IPS-20b (cell line): ENCODE results near the gene AKT1S1.

Experiments
- H3K27ac ChIP-seq: one replicate; pipeline ENCODE4 v1.5.1; 2013; ENCODE audit warnings: low read length
- H3K27me3 ChIP-seq: 2 replicates; pipeline ENCODE4 v1.6.1; 2013; ENCODE audit warnings: mild to moderate bottlenecking, low read length, inconsistent platforms; ENCODE audit not compliant: insufficient read depth
- H3K36me3 ChIP-seq: 2 replicates; pipeline ENCODE4 v1.6.1; 2013; ENCODE audit warnings: low read depth, mild to moderate bottlenecking, inconsistent platforms, low read length, moderate library complexity; ENCODE audit not compliant: insufficient read depth
- H3K4me1 ChIP-seq: 2 replicates; pipeline ENCODE4 v1.6.1; 2013; ENCODE audit warnings: mild to moderate bottlenecking, control low read depth, inconsistent platforms, low read length, moderate library complexity; ENCODE audit not compliant: insufficient read depth
- H3K4me3 ChIP-seq: 2 replicates; pipeline ENCODE4 v1.5.1; 2013; ENCODE audit warnings: mild to moderate bottlenecking, low read length, inconsistent platforms
- H3K9ac ChIP-seq: 2 replicates; pipeline ENCODE4 v1.6.1; 2013; ENCODE audit warnings: low read depth, mild to moderate bottlenecking, inconsistent platforms, low read length, moderate library complexity
- H3K9me3 ChIP-seq: 2 replicates; pipeline ENCODE4 v1.6.1; 2013; ENCODE audit warnings: mild to moderate bottlenecking, low read depth, low read length, inconsistent platforms; ENCODE audit not compliant: insufficient read depth

Gene AKT1S1

GRCh38 chr19:49887665-49888509 is 10.7 kb upstream of the AKT1S1 start:
- H3K9ac ChIP-seq, result no peak overlapping the region

GRCh38 chr19:49887037-49887664 is 10.0 kb upstream of the AKT1S1 start:
- H3K4me3 ChIP-seq, result no peak overlapping the region
- H3K9ac ChIP-seq, result no peak overlapping the region
- H3K4me1 ChIP-seq, result no peaks in the 10 kb centered on the region
- peaks cover 39% of the 10 kb centered on the region for H3K36me3 ChIP-seq
- no peak overlapping the region for H3K27ac ChIP-seq
- peaks cover 23% of the 10 kb centered on the region for H3K27me3 ChIP-seq
- H3K9me3 ChIP-seq, result no peaks in the 10 kb centered on the region; the same call in 1 of the 2 replicates

More at GRCh38 chr19:49887665-49888509, 10.7 kb upstream of the AKT1S1 start:
- Histone ChIP-seq H3K27ac (no peak overlapping the region), H3K27me3 (peaks cover 28% of the 10 kb centered on the region), H3K36me3 (peaks cover 32% of the 10 kb centered on the region), H3K9me3 (no peaks in the 10 kb centered on the region; the same call in 1 of the 2 replicates), H3K4me3 (no peak overlapping the region), H3K4me1 (no peaks in the 10 kb centered on the region)

- Histone ChIP-seq H3K4me1 (no peaks in the 10 kb centered on the region), H3K9me3 (no peaks in the 10 kb centered on the region; the same call in 1 of the 2 replicates), H3K27ac (no peak overlapping the region), H3K27me3 (peaks cover 12% of the 10 kb centered on the region), H3K4me3 (no peak overlapping the region), H3K9ac (no peak overlapping the region), H3K36me3 (peaks cover 62% of the 10 kb centered on the region)
Observed at GRCh38 chr19:49884760-49885159, 7.6 kb upstream of the AKT1S1 start.

DNA sequence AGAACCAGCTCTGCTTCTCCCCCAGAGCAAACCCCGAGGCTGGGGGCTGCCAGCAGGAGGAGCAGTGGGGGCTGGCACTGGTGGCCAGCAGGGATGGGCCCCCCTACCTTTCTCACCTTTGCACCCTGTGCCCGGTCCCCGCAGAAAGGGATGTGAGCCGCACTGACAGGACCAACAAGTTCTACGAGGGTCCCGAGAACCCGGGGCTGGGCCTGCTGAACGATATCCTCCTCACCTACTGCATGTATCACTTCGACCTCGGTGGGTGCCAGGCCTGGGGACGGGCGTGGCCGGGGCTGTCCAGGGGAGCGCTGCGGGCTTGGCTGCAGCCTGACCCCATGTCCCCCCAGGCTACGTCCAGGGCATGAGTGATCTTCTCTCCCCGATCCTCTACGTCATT is 7.0 kb upstream of the AKT1S1 start:
- H3K27ac ChIP-seq, result no peak overlapping the region
- H3K9me3 ChIP-seq, result no peaks in the 10 kb centered on the region
- no peaks in the 10 kb centered on the region for H3K4me1 ChIP-seq
- H3K36me3 ChIP-seq, result peaks cover 67% of the 10 kb centered on the region
- H3K9ac ChIP-seq, result no peak overlapping the region
- H3K27me3 ChIP-seq, result peaks cover 5% of the 10 kb centered on the region
- no peak overlapping the region for H3K4me3 ChIP-seq

- Histone ChIP-seq H3K9ac (no peak overlapping the region), H3K27ac (no peak overlapping the region), H3K9me3 (no peaks in the 10 kb centered on the region), H3K36me3 (peaks cover 74% of the 10 kb centered on the region), H3K4me3 (no peak overlapping the region), H3K4me1 (peaks cover 6% of the 10 kb centered on the region; the same call in 1 of the 2 replicates), H3K27me3 (no peaks in the 10 kb centered on the region)
Observed at GRCh38 chr19:49883094-49883493, 5.9 kb upstream of the AKT1S1 start.

DNA sequence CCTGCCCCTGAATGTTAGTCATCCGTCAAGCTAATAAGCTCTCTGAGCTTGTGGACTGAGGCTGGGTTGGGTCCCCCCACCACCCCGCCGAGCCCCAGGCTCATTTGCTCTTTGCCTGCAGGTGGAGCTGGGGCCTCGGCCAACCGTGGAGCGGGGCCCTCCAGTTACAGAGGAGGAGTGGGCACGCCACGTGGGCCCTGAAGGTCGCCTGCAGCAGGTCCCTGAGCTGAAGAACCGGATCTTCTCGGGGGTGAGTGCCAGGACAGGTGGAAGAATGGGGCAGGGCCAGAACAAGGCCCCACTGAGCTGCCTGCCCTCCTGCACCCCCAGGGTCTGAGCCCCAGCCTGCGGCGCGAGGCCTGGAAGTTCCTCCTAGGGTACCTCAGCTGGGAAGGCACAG is 5.5 kb upstream of the AKT1S1 start:
- peaks cover 74% of the 10 kb centered on the region for H3K36me3 ChIP-seq
- H3K27me3 ChIP-seq, result no peaks in the 10 kb centered on the region
- H3K4me1 ChIP-seq, result peaks cover 6% of the 10 kb centered on the region; the same call in 1 of the 2 replicates
- H3K4me3 ChIP-seq, result no peak overlapping the region
- H3K9me3 ChIP-seq, result no peaks in the 10 kb centered on the region
- H3K9ac ChIP-seq, result no peak overlapping the region
- H3K27ac ChIP-seq, result no peak overlapping the region

GRCh38 chr19:49881672-49882394 is 4.7 kb upstream of the AKT1S1 start:
- Histone ChIP-seq H3K36me3 (peaks cover 70% of the 10 kb centered on the region), H3K4me1 (peaks cover 6% of the 10 kb centered on the region; the same call in 1 of the 2 replicates), H3K9ac (no peak overlapping the region)

DNA sequence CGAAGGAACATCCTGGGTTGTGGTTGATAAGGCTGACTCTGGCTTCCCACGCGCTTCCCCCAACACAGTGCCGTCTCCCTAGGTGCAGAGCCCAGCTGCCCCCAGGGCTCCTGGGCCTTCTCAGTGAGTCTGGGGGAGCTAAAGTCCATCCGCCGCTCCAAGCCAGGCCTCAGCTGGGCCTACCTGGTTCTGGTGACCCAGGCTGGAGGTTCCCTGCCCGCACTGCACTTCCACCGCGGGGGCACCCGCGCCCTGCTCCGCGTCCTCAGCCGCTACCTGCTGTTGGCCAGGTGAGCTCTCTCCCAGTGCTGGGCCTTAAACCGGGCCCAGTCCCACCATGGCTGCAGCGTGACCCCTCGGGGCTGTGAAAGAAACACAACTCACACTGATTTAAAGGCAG is 4.0 kb upstream of the AKT1S1 start:
- H3K9ac ChIP-seq, result no peak overlapping the region
- no peak overlapping the region for H3K4me3 ChIP-seq
- H3K36me3 ChIP-seq, result peaks cover 70% of the 10 kb centered on the region
- H3K4me1 ChIP-seq, result peaks cover 6% of the 10 kb centered on the region; the same call in 1 of the 2 replicates
- no peaks in the 10 kb centered on the region for H3K27me3 ChIP-seq
- H3K9me3 ChIP-seq, result no peaks in the 10 kb centered on the region
- no peak overlapping the region for H3K27ac ChIP-seq

More at GRCh38 chr19:49881672-49882394, 4.7 kb upstream of the AKT1S1 start:
- no peak overlapping the region for H3K27ac ChIP-seq
- H3K4me3 ChIP-seq, result no peak overlapping the region
- H3K27me3 ChIP-seq, result no peaks in the 10 kb centered on the region
- no peaks in the 10 kb centered on the region for H3K9me3 ChIP-seq

DNA sequence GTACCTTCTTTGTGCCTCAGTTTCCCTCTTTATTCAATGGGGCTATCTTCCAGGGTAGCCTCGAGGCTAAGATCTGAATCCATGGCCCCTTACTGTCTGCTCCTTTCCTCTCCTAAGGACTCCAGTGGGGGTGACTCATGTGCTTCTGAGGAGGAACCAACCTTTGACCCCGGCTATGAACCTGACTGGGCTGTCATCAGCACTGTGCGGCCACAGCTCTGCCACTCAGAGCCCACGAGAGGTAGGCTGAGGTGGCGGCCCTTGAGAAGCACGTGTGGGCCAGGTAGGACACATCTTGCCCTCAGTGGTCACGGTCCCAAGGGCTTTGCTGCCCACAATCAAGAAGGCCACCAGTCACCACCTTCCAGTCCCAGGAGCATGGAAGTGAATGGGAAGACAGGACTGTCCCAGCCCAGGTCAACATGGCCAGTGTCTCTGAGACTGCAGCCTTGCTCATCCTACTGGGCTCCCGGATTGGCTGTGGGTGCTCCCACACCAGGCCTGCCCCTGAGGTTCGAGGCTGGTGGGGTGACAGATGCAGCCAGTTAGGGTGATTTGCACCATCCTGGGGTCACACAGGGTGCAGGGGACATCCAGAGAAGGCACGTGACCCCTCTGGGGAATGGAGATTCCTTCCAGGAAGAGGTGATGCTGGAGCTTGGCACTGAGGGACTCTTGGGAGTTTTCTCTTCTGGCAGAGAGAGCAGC is 3.2 kb upstream of the AKT1S1 start:
- peaks cover 6% of the 10 kb centered on the region; the same call in 1 of the 2 replicates for H3K4me1 ChIP-seq
- no peaks in the 10 kb centered on the region for H3K9me3 ChIP-seq
- H3K4me3 ChIP-seq, result no peak overlapping the region
- no peaks in the 10 kb centered on the region for H3K27me3 ChIP-seq
- peaks cover 65% of the 10 kb centered on the region for H3K36me3 ChIP-seq
- no peak overlapping the region for H3K9ac ChIP-seq
- H3K27ac ChIP-seq, result no peak overlapping the region

- peaks cover 6% of the 10 kb centered on the region; the same call in 1 of the 2 replicates for H3K4me1 ChIP-seq
- no peak overlapping the region for H3K27ac ChIP-seq
- H3K9me3 ChIP-seq, result no peaks in the 10 kb centered on the region
- H3K27me3 ChIP-seq, result no peaks in the 10 kb centered on the region
- H3K4me3 ChIP-seq, result peak overlapping the region; percentile 89; the same call in 1 of the 2 replicates
- H3K9ac ChIP-seq, result peak overlapping the region; percentile 98; the same call in 1 of the 2 replicates
- H3K36me3 ChIP-seq, result peaks cover 57% of the 10 kb centered on the region
Observed at GRCh38 chr19:49879243-49879963, 2.2 kb upstream of the AKT1S1 start.
